HepG2 (cell line): ENCODE measurements around the gene CHRFAM7A.
"Not testable (repeated sequence)": the region's sequence is repeated elsewhere in the genome, so short reads cannot be mapped to it uniquely, and the experiment has no call there.

Source experiments
- CREB1 ChIP-seq, 2 experiments: fragments of 450-650 bp in 1 of 2; IDR thresholded peaks; 2 replicates each; pipeline ENCODE4 v1.6.1; 2016 to 2017; ENCODE audit warnings: control low read depth in 1 of 2, mild to moderate bottlenecking in 1 of 2, missing compliant biosample characterization in 1 of 2, missing genetic modification characterization in 1 of 2
- CTCF ChIP-seq: sonication (generic); formaldehyde crosslinking; IDR thresholded peaks from 2 replicates; pipeline ENCODE4 v1.5.0; 2020; ENCODE audit warnings: mild to moderate bottlenecking, missing genetic modification reagents, moderate library complexity
- GABPA ChIP-seq, 2 experiments: IDR thresholded peaks; 2 replicates each; pipeline ENCODE4 v1.6.1; 2011 to 2016; ENCODE audit warnings: low read depth in 2 of 2, low read length in 1 of 2, missing biosample characterization in 1 of 2, missing genetic modification characterization in 1 of 2
- SMC3 ChIP-seq: IDR thresholded peaks from 2 replicates; pipeline ENCODE4 v1.6.1; 2011; ENCODE audit warnings: low read length, improper control_type of control experiment
- ZBTB10 ChIP-seq: sonication (generic); formaldehyde crosslinking; IDR thresholded peaks from 2 replicates; pipeline ENCODE4 v1.4.0; 2020; ENCODE audit warnings: missing genetic modification reagents, borderline replicate concordance

- TF ChIP-seq GABPA (IDR thresholded peaks at IDR 0.05; ENCODE audit: low read depth, low read length); GABPA (CRISPR knock-in tag; IDR thresholded peaks at IDR 0.05; ENCODE audit: low read depth); ZBTB10 (CRISPR knock-in tag); CTCF (CRISPR knock-in tag); SMC3; CREB1 (IDR thresholded peaks at IDR 0.05); CREB1 (CRISPR knock-in tag; IDR thresholded peaks at IDR 0.05): not testable (repeated sequence)
Observed at GRCh38 chr15:30321063-30321462, 72.3 kb downstream of the CHRFAM7A start.
